Glomerular endothelial cell (primary cell): ENCODE measurements around the gene TMEM209. TPM values are rescaled to one million over a fixed set of nuclear protein-coding genes. Genes with fewer than 3 reads are reported as not detected.

Experiments
- DNase-seq: peaks from one replicate; pipeline ENCODE4 v3.0.0-alpha.2; 2011; ENCODE audit warnings: low read depth, low spot score; ENCODE audit errors: extremely low read depth
- total RNA-seq: library from RNA; depleted of rRNA; stranded (reverse); fragments of >200 nt; gene quantifications from 2 replicates; pipeline ENCODE4 v1.2.3, GENCODE V29; 2015

TMEM209 gene
- total RNA-seq, 1 donor from 2014 or later, result 9.2 TPM

DNA sequence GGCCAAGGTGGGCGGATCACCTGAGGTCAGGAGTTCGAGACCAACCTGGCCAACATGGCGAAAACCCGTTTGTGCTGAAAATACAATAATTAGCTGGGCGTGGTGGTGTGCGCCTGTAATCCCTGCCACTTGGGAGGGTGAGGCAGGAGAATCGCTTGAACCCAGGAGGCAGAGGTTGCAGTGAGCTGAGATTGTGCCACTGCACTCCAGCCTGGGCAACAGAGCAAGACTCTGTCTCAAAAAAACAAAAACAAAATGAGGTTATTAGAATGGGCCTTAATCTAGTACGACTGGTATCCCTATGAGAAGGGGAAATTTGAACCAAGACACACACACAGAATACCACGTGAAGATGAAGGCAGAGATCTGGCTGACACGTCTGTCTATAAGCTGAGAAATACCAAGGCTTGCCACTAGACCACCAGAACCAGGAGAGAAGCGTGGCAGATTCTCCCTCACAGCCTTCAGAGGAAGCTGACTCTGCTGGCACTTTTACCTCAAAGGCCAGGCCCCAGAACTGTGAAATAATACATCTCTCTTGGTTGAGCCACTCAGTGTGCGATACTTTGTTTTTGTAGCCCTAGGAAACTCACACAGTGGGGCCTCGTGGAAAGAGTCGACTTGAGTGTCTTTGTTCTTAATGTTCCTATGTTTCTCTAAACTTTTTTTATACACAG lies 59.6 kb downstream of the TMEM209 start:
- DNase-seq, result no peak

DNA sequence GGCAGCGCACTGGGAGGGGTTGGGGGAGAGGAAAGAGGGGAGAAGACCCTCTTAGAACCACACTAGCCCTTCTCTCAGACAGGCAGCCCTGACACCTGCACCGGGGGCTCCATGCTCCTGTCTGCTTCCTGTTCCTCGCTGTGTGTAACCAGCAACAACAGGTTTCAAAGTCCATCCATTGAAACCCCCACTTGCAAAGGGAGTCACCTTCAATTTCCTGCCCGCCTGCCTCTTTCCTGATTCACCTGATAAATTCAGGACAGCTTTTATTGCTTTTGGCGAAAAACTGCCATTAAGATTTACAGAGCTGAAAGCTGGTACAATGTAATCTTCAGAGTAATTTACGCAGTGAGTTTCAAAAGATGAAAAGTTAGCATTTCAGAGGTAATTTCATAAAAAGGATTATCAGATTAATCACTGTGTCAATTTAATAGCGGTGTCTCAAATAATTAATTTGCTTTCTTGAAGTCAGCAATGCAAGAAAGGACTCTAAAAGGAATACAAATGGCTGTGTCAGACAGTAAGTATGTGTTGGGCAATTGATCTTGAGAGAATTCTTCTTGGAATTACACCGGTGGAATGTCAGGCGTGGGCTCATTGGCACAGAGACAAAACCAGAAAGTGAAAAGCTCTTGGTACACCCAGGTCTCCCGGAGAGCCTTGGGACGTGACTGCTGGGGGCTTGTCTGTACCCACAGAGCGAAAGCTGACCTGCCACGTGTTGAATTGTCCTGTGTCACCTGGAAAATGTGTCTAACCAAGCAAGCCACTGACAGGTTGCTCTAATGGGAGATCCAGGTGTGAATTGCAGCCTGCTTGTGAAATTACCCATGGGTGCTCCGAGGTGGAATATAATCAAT lies 60.7 kb downstream of the TMEM209 start:
- DNase-seq, result no peak

DNA sequence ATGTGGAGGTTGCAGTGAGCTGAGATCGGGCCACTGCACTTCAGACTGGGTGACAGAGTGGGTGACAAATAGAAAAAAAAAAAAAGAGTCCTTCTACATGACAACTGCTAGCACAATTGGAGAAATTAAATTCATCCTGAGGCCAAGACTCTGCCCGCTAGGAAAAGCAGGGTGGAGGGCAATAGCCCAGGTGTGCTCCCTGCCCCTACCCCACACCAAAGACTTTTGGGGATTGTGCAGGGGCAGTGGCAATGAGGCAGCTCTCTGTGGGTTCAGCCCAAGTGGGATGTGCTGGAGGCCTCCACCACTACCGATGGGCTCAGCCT lies 61.3 kb downstream of the TMEM209 start:
- no peak for DNase-seq

DNA sequence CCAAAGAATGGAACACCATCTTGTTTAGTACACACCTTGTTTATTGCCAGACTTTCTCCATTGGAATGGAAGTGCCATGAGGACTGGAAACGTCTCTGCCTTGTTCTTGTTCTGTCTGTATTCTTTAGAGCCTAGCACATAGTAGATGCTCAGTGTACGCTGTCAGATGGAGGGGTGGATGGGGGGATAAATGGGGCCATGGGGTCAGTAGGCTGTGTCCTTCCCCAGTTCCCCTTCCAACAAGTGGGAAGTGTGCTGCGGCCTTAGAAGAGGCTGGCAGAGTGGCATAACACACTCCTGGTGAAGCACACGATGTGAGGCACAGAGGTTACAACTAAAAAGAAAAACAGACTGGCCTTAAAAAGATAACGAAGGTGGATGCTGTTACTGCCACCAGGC lies 61.9 kb downstream of the TMEM209 start:
- DNase-seq, result no peak

GRCh38 chr7:130142654-130143333 lies 62.4 kb downstream of the TMEM209 start:
- no peak for DNase-seq

DNA sequence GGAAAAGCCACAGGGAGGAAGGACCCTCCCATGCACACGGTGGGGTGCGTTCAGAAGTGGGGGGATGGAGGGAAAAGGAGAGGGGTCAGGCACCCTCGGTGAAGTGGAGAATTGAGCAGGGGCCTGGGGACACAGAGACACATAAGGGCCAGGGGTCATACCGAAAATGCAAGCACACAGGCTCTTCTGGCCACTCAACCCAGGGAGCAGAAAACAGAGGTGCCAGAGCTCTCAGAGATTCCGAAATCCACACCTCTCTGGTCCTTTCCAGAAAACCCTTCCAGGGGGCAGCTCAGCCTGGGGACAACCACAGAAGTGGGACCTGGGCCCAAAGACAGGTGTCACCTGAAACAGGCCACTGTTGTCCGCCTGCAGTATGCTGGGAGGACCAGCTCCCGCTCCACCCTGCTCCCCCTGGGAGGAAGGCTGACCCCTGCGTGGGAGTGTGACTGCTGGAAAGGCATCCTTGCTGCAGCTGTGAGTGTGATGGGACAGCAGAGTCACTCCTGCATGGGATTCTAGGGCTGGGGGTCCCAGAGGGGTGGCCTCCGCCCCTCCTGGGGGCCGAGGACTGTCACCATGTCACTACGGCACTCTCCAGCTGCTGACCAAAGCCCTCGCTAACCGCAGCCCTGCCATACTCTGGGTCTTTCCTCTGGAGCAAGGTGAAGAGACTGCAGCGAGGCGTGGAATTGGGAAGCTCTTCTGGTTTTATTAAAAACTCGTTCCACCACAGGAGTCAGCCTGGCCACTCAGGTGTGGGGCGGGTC lies 63.1 kb downstream of the TMEM209 start:
- no peak for DNase-seq

GRCh38 chr7:130141161-130141883 lies 63.9 kb downstream of the TMEM209 start:
- DNase-seq, result no peak

- no peak for DNase-seq
These were observed 64.5 kb downstream of the TMEM209 start for GRCh38 chr7:130140551-130141160.

- no peak for DNase-seq
These were observed 65.8 kb downstream of the TMEM209 start for GRCh38 chr7:130139193-130139960.

DNA sequence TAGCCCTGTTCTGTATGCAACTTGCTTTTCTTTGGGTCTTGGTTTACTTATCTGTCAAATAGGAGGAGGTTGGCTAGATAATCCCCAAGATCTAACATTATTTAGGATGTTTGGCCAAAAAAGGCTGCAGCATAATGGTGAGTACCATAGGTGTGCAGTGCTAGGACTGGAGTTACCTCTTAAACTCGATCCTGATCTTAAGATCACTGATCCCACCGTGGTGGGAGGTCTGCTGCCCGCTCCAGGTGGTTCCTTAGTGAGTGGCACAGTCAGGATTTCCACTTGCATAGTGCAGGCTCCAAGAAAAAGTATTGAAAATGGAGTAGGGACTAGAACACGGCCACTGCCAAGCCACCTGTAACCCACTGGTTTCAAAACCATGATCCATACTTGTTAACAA lies 68.0 kb downstream of the TMEM209 start:
- DNase-seq, result no peak

- no peak for DNase-seq
These were observed 68.5 kb downstream of the TMEM209 start for GRCh38 chr7:130136579-130137167.

DNA sequence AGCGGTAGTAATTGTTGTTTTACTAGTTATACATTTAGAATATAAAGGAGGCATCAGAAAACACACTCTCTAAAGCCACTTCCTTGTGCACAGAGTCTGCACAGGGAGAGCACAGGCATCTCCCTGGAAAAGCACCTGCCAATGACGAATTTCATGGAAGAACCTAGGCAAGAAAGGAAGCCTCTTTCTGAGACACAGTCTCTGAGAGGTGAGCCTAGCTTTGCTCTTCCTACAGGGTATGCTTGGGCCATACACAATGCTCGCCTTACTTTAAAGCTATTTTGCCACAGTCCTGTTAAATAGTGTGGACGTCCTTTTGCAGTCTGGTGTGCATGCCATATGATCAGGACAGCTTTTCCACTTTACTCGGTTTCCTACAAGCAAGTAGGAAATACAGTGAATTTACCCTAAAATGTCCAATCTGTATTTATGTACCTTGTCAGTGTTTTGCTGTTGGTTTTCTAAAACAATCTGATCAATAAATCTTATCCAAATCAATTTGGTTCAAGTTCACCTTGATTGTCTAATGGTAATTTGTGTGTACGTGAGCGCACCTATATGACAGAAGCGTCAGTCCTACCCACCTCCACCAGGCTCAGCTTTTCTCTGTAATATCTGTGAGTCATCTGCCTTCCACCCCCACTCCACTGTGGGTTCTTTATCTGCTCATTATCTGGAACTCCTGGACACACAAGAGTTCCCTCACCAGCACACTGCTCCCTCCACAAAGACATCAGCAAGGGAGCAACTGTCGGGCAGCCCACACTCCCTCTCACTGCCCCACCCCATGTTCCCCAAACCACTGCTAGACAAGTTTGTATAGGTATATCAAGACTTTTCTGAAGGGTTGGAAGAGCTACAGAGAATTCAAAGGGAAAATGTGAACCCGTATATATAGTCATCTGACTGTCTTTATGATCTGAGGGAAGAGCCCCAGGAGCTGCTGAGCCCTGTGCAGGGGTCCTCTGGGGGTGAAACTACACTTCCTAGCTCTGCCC lies 69.7 kb downstream of the TMEM209 start:
- no peak for DNase-seq

- no peak for DNase-seq
These were observed 70.5 kb downstream of the TMEM209 start for GRCh38 chr7:130134726-130135125.

DNA sequence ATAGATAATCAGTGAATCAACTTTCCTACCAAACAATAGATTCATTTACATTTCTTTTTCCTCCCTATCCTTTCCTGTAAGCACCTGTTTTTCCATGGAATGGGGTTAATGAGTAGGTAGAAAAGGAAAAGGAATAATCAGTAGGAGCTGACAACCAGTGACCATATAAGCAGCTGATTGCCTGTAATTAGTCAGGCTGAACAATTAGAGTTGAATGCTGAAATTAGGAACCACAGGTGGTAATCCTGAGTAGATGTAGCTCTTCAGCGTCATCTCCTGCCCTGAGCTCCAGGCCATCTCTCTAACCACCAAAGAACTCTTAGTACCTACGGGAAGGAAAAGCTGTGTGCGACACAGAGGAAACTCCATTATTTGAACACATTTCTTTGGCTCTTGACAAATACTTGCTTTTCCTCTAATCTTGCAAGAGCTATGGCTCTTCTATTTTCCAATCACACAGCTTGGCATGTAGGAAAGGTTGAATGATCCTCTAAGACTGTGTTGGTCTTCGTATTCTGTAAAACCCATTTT lies 71.0 kb downstream of the TMEM209 start:
- no peak for DNase-seq

DNA sequence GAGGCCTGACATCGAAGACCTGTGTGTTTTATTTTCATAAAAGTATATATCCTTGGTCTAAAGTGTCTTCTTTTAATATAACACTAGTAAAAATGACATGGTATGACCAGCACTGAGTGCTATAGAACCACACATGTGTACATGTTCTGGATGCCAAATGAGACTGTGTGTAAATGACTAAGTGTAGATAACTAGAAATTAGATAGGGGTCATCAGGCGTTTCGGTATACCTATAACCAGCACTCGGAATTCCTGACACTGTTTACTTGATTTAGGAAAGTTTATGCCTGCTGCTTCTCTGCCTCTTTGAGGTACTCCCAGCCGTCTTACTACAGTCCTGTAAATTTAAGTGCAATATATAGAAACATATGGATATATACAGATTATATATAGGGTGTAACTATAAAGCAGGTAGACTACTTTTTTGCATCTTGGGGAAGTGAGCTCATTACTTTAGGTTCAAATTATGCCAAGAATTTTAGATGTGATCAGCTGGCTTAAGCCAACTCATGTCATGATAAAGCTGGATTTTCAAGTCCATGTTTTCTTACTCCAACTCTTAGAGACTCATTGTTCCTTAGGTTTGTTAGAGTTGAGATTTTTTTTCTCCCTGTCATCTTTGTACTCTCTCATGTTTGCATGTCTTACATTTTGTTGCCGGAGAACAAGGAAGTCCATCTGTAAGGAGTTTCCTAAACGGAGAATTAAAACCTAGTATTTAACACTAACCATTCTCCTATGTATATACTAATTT lies 72.0 kb downstream of the TMEM209 start:
- no peak for DNase-seq

DNA sequence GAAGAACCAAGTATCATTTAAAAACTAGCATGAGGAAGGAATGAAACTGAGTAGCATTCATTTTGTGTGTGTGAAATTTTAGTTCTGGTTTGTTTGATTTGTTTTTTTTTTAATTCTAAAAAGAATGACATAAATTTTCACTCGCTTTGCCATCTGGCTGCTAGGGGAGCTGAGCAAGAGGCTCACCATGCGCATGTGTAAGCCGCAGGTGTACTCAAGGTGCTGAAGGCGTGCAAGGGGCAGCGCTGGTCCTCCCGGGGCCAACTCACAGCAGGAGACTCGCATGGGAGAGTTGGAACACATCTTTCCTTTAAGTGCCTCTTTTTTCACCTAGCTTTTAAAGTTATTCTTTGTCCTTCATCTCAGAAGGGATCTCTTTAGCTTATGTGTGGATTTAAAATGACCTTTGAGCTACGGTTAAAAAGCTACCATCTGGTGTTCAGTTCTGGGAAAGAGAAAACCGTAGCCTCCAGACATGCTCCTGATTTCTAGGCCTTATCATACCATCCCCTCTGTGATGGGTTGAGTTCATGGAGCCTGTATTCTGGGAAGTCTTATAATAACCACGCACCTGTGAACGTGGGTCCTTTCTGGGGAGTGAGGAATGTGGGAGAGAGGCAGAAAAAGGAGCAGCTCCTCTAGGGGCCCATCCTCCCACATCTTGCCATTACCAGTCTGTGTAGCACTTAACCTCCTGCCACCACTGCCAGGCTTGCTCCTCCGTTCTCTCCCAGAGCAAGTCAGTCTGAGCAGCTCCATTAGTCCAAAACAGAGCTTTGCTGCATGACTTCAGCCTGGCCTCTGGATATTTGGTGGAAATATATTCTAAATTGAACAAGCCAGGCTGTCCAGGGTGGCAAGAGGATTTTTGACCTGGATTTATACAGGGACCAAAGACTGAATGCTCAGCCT lies 73.0 kb downstream of the TMEM209 start:
- no peak for DNase-seq
